ENCODE measurements around the gene IRGC.

The IRGC gene

DNA sequence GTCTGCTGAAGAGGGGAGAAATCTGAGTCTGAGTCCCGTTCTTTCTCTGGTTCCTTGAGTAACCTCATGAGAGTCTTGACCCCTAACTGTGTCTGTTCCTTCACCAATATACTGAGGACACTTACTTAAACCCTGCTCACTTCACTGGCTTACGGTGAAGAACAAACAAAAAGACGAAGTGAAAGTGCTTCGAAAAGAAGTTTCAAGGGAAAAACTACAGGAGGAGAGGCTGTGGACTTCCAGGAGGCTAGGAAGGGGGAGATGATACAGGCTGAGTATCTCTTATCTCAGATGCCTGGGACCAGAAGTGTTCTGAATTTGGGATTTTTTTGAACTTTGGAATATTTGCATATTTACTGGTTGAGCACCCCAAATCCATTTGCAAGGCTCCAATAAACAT is 32.8 kb downstream of the IRGC start:
- no peak for DNase-seq (ENCODE audit: low spot score)
- TF ChIP-seq, protein P1, sequence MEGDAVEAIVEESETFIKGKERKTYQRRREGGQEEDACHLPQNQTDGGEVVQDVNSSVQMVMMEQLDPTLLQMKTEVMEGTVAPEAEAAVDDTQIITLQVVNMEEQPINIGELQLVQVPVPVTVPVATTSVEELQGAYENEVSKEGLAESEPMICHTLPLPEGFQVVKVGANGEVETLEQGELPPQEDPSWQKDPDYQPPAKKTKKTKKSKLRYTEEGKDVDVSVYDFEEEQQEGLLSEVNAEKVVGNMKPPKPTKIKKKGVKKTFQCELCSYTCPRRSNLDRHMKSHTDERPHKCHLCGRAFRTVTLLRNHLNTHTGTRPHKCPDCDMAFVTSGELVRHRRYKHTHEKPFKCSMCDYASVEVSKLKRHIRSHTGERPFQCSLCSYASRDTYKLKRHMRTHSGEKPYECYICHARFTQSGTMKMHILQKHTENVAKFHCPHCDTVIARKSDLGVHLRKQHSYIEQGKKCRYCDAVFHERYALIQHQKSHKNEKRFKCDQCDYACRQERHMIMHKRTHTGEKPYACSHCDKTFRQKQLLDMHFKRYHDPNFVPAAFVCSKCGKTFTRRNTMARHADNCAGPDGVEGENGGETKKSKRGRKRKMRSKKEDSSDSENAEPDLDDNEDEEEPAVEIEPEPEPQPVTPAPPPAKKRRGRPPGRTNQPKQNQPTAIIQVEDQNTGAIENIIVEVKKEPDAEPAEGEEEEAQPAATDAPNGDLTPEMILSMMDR (IDR thresholded peaks at IDR 0.05; ENCODE audit: extremely low read depth, missing control alignments) = no peak

DNA sequence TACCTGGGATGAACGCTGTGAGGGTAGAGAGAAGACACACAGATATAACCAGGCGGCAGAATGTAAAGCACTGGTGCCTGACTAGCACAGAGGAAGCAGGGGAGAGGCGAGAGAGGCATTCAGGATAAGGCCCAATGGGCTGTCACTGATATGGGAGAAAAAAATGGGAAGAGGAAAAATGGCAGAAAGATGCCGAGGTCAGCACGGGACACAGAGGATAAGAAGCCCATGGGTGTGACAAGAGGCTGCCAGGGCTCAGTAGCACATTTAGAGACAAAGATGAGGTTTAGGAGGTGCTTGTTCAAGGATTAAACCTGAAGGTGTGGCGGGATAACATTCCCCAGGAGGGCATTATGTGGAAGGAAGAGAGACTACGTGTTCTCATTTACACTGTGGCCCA is 33.3 kb downstream of the IRGC start:
- TF ChIP-seq, protein P1 (IDR thresholded peaks at IDR 0.05; ENCODE audit: extremely low read depth, missing control alignments) = no peak
- no peak for DNase-seq (ENCODE audit: low spot score)

DNA sequence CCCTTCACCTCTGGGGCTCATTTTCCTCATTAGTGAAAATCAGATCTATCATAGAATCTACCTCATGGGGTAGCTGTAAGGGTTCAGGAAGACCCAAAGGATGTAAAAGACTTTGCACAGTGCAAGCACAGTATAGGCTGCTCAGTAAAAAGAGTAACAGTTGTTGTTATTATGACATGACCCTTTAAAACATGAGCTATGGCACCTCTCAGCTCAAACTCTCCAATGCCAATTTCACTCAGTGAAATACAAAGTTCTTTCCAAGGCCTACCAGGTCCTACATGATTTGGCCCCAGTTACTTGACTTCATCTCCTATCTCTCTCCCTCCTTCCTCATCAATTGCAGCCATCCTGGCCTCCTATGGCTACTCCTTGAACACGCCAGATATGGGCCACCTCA is 34.0 kb downstream of the IRGC start:
- TF ChIP-seq, protein P1 (IDR thresholded peaks at IDR 0.05; ENCODE audit: extremely low read depth, missing control alignments) = no peak
- no peak for DNase-seq (ENCODE audit: low spot score)

DNA sequence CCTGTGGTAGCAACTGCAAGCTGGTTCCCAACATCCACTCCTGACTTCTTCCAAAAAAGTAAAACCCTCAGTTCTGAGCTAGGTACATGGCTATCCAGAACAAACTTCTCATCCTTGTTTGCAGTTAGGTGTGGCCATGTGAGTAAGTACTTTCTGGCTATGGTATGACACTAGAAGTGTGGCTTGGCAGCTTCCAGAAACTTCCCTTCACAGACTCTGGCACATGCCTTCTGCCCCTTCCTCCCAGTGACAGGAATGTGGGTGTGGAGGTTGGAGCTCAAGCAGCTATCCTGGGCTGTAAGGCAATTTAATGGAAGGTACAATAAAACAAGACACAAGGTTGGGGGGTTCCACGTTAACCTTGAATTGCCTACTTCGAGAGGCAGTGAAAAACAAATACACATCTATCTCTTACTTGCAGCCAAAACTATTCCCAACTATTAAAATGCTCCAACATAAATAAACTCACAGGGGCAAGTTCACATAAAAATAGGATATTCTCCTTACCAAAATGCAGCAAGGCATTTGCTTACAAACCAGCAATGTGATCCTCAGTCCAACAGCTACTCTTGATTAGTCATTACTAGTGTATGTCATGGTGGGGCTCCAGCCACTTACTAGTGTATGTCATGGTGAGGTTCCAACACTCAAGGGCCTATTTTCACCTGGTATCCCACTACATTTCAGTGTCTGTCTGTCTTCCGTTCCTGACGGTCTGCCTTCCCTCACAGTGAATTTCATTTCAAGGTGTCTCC is 35.8 kb downstream of the IRGC start:
- TF ChIP-seq, protein P1 (IDR thresholded peaks at IDR 0.05; ENCODE audit: extremely low read depth, missing control alignments) = no peak
- DNase-seq (ENCODE audit: low spot score) = no peak

DNA sequence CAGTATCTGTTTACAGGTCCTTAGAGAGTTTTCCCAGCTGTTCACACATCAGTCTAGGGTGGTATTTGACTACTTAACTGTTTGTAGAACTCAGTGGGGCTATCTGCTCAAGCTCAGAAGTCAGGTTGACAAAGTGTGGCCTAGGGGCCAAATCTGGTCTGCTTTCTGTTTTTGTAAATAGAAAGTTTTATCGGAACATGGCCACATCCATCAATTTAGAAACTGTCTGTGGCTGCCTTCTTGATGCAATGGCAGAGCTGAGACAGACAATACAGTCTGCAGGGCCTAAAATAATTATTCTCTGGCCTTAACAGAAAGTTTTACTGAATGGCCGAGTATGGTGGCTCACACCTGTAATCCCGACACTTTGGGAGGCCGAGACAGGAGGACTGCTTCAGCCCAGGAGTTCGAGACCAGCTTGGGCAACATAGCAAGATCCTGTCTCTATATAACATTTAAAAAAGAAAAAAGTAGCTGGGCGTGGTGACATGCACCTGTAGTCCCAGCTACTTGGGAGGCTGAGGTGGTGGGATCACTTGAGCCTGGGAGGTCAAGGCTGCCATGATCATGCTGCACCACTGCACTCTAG is 36.5 kb downstream of the IRGC start:
- no peak for DNase-seq (ENCODE audit: low spot score)
- TF ChIP-seq, protein P1 (IDR thresholded peaks at IDR 0.05; ENCODE audit: extremely low read depth, missing control alignments) = no peak

DNA sequence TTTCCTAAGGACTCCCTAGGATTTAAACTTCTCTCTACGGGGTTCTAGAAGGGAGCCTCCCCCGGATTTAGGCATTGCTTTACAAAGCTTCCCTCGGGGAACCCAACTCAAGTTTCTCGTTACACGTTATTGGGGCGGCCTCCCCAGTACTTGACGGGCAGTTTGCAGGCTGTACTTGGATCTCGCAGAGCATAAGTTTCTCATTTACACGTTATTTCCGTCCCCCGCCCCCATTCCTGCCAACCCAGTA is 38.3 kb downstream of the IRGC start:
- no peak for DNase-seq (ENCODE audit: low spot score)
- TF ChIP-seq, protein P1 (IDR thresholded peaks at IDR 0.05; ENCODE audit: extremely low read depth, missing control alignments) = no peak

DNA sequence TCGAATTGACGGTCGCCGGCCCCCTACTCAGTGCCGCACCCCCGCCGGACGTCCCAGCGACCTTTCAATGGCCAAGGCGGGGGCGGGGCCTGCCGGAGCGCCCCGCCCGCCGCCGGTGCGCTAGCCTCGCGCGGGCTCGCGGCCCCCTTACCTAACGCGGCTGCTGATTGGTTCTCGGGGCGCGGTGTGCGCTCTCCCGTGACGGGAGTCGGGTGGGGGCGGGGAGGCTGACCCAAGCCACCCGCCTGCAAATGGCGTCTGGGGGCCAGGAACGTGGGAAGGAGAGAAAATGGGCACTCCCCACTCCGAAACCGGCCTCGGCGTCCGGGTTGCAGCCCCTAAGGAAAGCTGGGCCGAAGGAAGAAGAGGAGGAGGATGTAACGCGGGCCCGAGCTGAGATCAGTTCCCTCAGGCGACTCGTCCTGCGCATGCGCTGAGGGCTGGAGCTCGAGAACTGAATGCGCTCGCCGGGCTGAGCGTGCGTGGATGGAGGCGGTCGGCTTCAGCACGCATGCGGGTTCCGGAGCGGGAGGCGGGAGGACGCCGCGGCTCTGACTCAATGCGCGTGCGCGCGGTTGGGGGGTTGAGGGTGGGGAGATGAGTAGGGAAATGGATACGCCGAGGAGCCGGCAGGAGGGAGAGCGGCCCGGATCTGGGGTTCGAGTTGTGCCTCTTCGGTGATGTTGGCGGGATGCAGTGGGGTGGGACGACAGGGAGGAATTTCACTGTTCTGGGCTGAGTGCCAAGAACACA is 38.8 kb downstream of the IRGC start, which contains the start of gene SMG9:
SMG9 (minus strand) TSS at position 460 of the 753 bp plus-strand sequence. CDS start 4,221 bp downstream, outside the sequence.
- peak; percentile 92 for DNase-seq (ENCODE audit: low spot score)
- TF ChIP-seq, protein P1 (IDR thresholded peaks at IDR 0.05; ENCODE audit: extremely low read depth, missing control alignments) = no peak
